Liver (tissue), 9 donors: ENCODE data around the gene SHLD2. TPM values are rescaled to one million over a fixed set of nuclear protein-coding genes. Genes with fewer than 3 reads are reported as not detected.

ENCODE experiments used
- DNase-seq: peaks from one replicate; pipeline ENCODE4 v3.0.0-alpha.2; 2017; ENCODE audit warnings: low spot score
- H3K27ac ChIP-seq, 2 donors: one replicate each; pipeline ENCODE4 v1.7.0; 2013; ENCODE audit warnings: inconsistent platforms in 2 of 2, low read length in 2 of 2, control low read depth in 1 of 2, low read depth in 1 of 2, mild to moderate bottlenecking in 1 of 2
- H3K27me3 ChIP-seq, 4 donors: one replicate each; pipeline versions ENCODE4 v1.6.1 to v1.7.0; 2013; ENCODE audit warnings: low read length in 3 of 4, inconsistent platforms in 1 of 4, mild to moderate bottlenecking in 1 of 4, moderate library complexity in 1 of 4; ENCODE audit not compliant: control insufficient read depth in 4 of 4, insufficient read depth in 4 of 4
- H3K36me3 ChIP-seq, 4 donors: one replicate each; pipeline versions ENCODE4 v1.6.1 to v1.7.0; 2013; ENCODE audit warnings: low read length in 3 of 4, mild to moderate bottlenecking in 3 of 4, low read depth in 1 of 4, moderate library complexity in 1 of 4; ENCODE audit not compliant: control insufficient read depth in 4 of 4, insufficient read depth in 3 of 4
- H3K4me1 ChIP-seq, 4 donors: one replicate each; pipeline versions ENCODE4 v1.6.1 to v1.7.0; 2013; ENCODE audit warnings: low read length in 3 of 4, mild to moderate bottlenecking in 3 of 4, moderate library complexity in 1 of 4; ENCODE audit not compliant: control insufficient read depth in 4 of 4, insufficient read depth in 4 of 4
- H3K4me3 ChIP-seq, 3 donors: one replicate each; pipeline versions ENCODE4 v1.6.1 to v1.7.0; 2013; ENCODE audit warnings: low read length in 3 of 3, control low read depth in 1 of 3, low read depth in 1 of 3, mild to moderate bottlenecking in 1 of 3
- H3K9ac ChIP-seq, 2 donors: one replicate each; pipeline ENCODE4 v1.7.0; 2013; ENCODE audit warnings: low read length in 2 of 2, mild to moderate bottlenecking in 2 of 2, moderate library complexity in 2 of 2, control low read depth in 1 of 2, low read depth in 1 of 2
- H3K9me3 ChIP-seq, 4 donors: one replicate each; pipeline versions ENCODE4 v1.6.1 to v1.7.0; 2013; ENCODE audit warnings: low read length in 3 of 4; ENCODE audit not compliant: control insufficient read depth in 4 of 4
- CTCF ChIP-seq: fragments of 150-350 bp; IDR thresholded peaks from 2 replicates; pipeline ENCODE4 v1.5.1; 2017; ENCODE audit warnings: improper control_type of control experiment, low read depth, low read length; ENCODE audit not compliant: missing input control
- EGR1 ChIP-seq, 2 donors: IDR thresholded peaks; 2 replicates each; pipeline ENCODE4 v1.6.1; 2016 to 2018; ENCODE audit warnings: antibody characterized with exemption in 2 of 2, low read depth in 2 of 2
- FOXA2 ChIP-seq: IDR thresholded peaks from 2 replicates; pipeline ENCODE4 v1.6.1; 2016; ENCODE audit warnings: antibody characterized with exemption
- GABPA ChIP-seq, 2 donors: IDR thresholded peaks in 1 of 2; conservative IDR thresholded peaks in 1 of 2; 2 replicates each; pipeline ENCODE4 v1.6.1; 2016; ENCODE audit warnings: antibody characterized with exemption in 2 of 2, mild to moderate bottlenecking in 1 of 2, moderate library complexity in 1 of 2
- HNF4A ChIP-seq, 2 donors: conservative IDR thresholded peaks; 2 replicates each; pipeline ENCODE4 v1.6.1; 2016; ENCODE audit warnings: antibody characterized with exemption in 2 of 2, mild to moderate bottlenecking in 2 of 2
- JUND ChIP-seq, 2 donors: IDR thresholded peaks; 2 replicates each; pipeline ENCODE4 v1.6.1; 2016; ENCODE audit warnings: antibody characterized with exemption in 2 of 2
- NR2F2 ChIP-seq: IDR thresholded peaks from 2 replicates; pipeline ENCODE4 v1.6.1; 2016; ENCODE audit warnings: antibody characterized with exemption
- RAD21 ChIP-seq, 2 donors: IDR thresholded peaks; 2 replicates each; pipeline ENCODE4 v1.6.1; 2016; ENCODE audit warnings: antibody characterized with exemption in 2 of 2, mild to moderate bottlenecking in 2 of 2
- RXRA ChIP-seq, 2 donors: IDR thresholded peaks; 2 replicates each; pipeline ENCODE4 v1.6.1; 2017 to 2018; ENCODE audit warnings: antibody characterized with exemption in 2 of 2, mild to moderate bottlenecking in 1 of 2
- TAF1 ChIP-seq: conservative IDR thresholded peaks from 2 replicates; pipeline ENCODE4 v1.6.1; 2016; ENCODE audit warnings: antibody characterized with exemption, mild to moderate bottlenecking
- YY1 ChIP-seq: IDR thresholded peaks from 2 replicates; pipeline ENCODE4 v1.6.1; 2016; ENCODE audit warnings: antibody characterized with exemption, mild to moderate bottlenecking
- WGBS: extraction: QIAGEN DNeasy Blood & Tissue Kit; methylation state at CpG from one replicate; pipeline ENCODE4 v1.1.7; 2013; 5-methylcytosine and 5-hydroxymethylcytosine counted together
- polyA plus RNA-seq, 2 donors: library from polyadenylated mRNA; stranded (reverse) in 1 of 2; unstranded in 1 of 2; fragments of 200-250 nt in 1 of 2; fragments of >200 nt in 1 of 2; fragmentation: Nextera tagmentation in 1 of 2; extraction: Ambion mirVana in 1 of 2; gene quantifications; one replicate each; pipeline versions ENCODE4 v1.2.1 to v1.2.3, GENCODE V29; 2013 to 2015
- total RNA-seq, 2 donors: library from RNA; depleted of rRNA; stranded (reverse); fragments of >200 nt; gene quantifications; one replicate each; pipeline ENCODE4 v1.2.3, GENCODE V29; 2014
- TF ChIP-seq, protein P1 (sequence below): IDR thresholded peaks from 2 replicates; pipeline ENCODE4 v1.6.1; 2016; ENCODE audit warnings: antibody characterized with exemption
- TF ChIP-seq, protein P2 (sequence below): IDR thresholded peaks from 2 replicates; pipeline ENCODE4 v1.6.1; 2016; ENCODE audit warnings: antibody characterized with exemption
- TF ChIP-seq, protein P3 (sequence below): IDR thresholded peaks from 2 replicates; pipeline ENCODE4 v1.6.1; 2016; ENCODE audit warnings: antibody characterized with exemption
- TF ChIP-seq, protein P4 (sequence below): IDR thresholded peaks from 2 replicates; pipeline ENCODE4 v1.6.1; 2016; ENCODE audit warnings: antibody characterized with exemption, mild to moderate bottlenecking
- donor health status: healthy.
- donor health status: healthy.
- donor health status: healthy.
- donor health status: healthy.
- donor health status: healthy.

SHLD2 gene
- total and polyA plus RNA-seq, 4 donors = 11.7 to 39.5 (median 24.9) TPM

DNA sequence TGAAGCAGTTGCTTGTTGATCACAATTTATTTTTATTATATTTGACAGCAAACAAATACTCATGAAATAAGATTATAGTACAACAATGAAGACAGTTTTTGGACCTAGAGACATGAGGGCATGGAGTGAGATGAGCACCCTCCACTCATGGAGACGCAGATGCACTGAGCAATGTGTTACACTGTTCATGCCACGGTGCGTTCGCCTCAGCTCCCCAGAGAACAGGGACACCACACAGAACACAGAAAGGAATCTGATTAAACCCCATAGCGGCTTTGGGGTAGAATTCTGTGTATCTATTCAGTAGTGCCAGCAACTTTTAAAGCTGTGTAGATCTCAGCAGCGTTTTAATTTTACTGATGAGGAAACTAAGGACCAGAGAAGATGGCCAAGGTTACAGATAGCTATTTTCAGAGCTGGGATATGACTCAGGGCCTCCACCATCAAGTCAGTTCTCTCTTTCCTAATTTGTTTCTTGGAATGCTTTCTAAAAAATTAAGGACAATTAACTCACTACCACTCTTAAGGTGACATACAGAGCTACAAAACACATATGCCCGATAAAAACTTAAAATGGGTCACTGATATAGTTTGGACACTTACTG is 41.3 kb upstream of the SHLD2 start (continued):
- TF ChIP-seq, protein P1, sequence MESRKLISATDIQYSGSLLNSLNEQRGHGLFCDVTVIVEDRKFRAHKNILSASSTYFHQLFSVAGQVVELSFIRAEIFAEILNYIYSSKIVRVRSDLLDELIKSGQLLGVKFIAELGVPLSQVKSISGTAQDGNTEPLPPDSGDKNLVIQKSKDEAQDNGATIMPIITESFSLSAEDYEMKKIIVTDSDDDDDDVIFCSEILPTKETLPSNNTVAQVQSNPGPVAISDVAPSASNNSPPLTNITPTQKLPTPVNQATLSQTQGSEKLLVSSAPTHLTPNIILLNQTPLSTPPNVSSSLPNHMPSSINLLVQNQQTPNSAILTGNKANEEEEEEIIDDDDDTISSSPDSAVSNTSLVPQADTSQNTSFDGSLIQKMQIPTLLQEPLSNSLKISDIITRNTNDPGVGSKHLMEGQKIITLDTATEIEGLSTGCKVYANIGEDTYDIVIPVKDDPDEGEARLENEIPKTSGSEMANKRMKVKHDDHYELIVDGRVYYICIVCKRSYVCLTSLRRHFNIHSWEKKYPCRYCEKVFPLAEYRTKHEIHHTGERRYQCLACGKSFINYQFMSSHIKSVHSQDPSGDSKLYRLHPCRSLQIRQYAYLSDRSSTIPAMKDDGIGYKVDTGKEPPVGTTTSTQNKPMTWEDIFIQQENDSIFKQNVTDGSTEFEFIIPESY = no peak

GRCh38 chr10:87054373-87055295 is 40.4 kb upstream of the SHLD2 start:
- 77% methylated on average over 7 of the region's 7 CpGs for WGBS
- no peak for DNase-seq
- H3K9me3 ChIP-seq = no peaks in the 10 kb centered on the region
- H3K4me1 ChIP-seq = peaks cover 0 to 7% (median 2%) of the 10 kb centered on the region in 4 donors
- H3K9ac ChIP-seq = no peak overlapping the region
- H3K27ac ChIP-seq = no peak overlapping the region
- no peak overlapping the region for H3K4me3 ChIP-seq
- TF ChIP-seq RAD21 (IDR thresholded peaks at IDR 0.05) = no peak
- TF ChIP-seq JUND (IDR thresholded peaks at IDR 0.05) = peak in 1 of 2 donors; percentile 18
- H3K36me3 ChIP-seq = peaks cover 17 to 86% (median 70%) of the 10 kb centered on the region in 4 donors
- H3K27me3 ChIP-seq = no peaks in the 10 kb centered on the region

- no peak for DNase-seq
- TF ChIP-seq HNF4A (conservative IDR thresholded peaks at IDR 0.05) (no peak), GABPA (IDR thresholded peaks at IDR 0.05 in 1 of 2, conservative IDR thresholded peaks at IDR 0.05 in 1 of 2) (no peak), CTCF (no peak), TAF1 (no peak), RAD21 (IDR thresholded peaks at IDR 0.05) (no peak), YY1 (no peak), JUND (IDR thresholded peaks at IDR 0.05) (no peak), RXRA (IDR thresholded peaks at IDR 0.05) (no peak), NR2F2 (no peak), FOXA2 (no peak), EGR1 (IDR thresholded peaks at IDR 0.05; ENCODE audit: low read depth in 2 of 2) (no peak)
- TF ChIP-seq, protein P2, sequence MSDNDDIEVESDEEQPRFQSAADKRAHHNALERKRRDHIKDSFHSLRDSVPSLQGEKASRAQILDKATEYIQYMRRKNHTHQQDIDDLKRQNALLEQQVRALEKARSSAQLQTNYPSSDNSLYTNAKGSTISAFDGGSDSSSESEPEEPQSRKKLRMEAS = no peak
- TF ChIP-seq, protein P3, sequence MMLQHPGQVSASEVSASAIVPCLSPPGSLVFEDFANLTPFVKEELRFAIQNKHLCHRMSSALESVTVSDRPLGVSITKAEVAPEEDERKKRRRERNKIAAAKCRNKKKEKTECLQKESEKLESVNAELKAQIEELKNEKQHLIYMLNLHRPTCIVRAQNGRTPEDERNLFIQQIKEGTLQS = no peak
- TF ChIP-seq, protein P4, sequence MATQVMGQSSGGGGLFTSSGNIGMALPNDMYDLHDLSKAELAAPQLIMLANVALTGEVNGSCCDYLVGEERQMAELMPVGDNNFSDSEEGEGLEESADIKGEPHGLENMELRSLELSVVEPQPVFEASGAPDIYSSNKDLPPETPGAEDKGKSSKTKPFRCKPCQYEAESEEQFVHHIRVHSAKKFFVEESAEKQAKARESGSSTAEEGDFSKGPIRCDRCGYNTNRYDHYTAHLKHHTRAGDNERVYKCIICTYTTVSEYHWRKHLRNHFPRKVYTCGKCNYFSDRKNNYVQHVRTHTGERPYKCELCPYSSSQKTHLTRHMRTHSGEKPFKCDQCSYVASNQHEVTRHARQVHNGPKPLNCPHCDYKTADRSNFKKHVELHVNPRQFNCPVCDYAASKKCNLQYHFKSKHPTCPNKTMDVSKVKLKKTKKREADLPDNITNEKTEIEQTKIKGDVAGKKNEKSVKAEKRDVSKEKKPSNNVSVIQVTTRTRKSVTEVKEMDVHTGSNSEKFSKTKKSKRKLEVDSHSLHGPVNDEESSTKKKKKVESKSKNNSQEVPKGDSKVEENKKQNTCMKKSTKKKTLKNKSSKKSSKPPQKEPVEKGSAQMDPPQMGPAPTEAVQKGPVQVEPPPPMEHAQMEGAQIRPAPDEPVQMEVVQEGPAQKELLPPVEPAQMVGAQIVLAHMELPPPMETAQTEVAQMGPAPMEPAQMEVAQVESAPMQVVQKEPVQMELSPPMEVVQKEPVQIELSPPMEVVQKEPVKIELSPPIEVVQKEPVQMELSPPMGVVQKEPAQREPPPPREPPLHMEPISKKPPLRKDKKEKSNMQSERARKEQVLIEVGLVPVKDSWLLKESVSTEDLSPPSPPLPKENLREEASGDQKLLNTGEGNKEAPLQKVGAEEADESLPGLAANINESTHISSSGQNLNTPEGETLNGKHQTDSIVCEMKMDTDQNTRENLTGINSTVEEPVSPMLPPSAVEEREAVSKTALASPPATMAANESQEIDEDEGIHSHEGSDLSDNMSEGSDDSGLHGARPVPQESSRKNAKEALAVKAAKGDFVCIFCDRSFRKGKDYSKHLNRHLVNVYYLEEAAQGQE = no peak
- WGBS = 77% methylated on average over 1 of the region's 1 CpG
These were observed 36.8 kb upstream of the SHLD2 start for GRCh38 chr10:87058171-87058570.

More at GRCh38 chr10:87058171-87058570, 36.8 kb upstream of the SHLD2 start:
- Histone ChIP-seq H3K4me1 (peaks cover 0 to 19% (median 11%) of the 10 kb centered on the region in 4 donors), H3K9me3 (no peaks in the 10 kb centered on the region), H3K4me3 (no peak overlapping the region), H3K9ac (no peak overlapping the region), H3K27ac (no peak overlapping the region), H3K36me3 (peaks cover 14 to 75% (median 73%) of the 10 kb centered on the region in 4 donors), H3K27me3 (no peaks in the 10 kb centered on the region)
